HepG2 (cell line): Measurements from ENCODE around the gene STYX. TPM values are rescaled to one million over a fixed set of nuclear protein-coding genes. Genes with fewer than 3 reads are reported as not detected.

Experiments
- AHR ChIP-seq: IDR thresholded peaks from 2 replicates; pipeline ENCODE4 v1.6.1; 2018; ENCODE audit warnings: missing genetic modification reagents, missing compliant biosample characterization
- BHLHE40 ChIP-seq: IDR thresholded peaks from 2 replicates; pipeline ENCODE4 v1.6.1; 2011; ENCODE audit warnings: low read length, improper control_type of control experiment
- CCDC6 ChIP-seq: sonication (generic); formaldehyde crosslinking; IDR thresholded peaks from 2 replicates; pipeline ENCODE4 v1.8.1; 2022; ENCODE audit warnings: mild to moderate bottlenecking, missing genetic modification reagents, moderate library complexity
- ELF1 ChIP-seq: sonication (generic); formaldehyde crosslinking; IDR thresholded peaks from 2 replicates; pipeline ENCODE4 v1.4.0; 2020; ENCODE audit warnings: missing genetic modification reagents
- EP300 ChIP-seq, 3 experiments: sonication (generic) in 1 of 3; formaldehyde crosslinking in 1 of 3; IDR thresholded peaks; 2 replicates each; pipeline versions ENCODE4 v1.5.1 to v1.6.1; 2011 to 2020; ENCODE audit warnings: low read depth in 2 of 3, low read length in 2 of 3, borderline replicate concordance in 1 of 3, improper control_type of control experiment in 1 of 3, mild to moderate bottlenecking in 1 of 3, missing genetic modification reagents in 1 of 3, moderate library complexity in 1 of 3
- ESRRA ChIP-seq: sonication (generic); formaldehyde crosslinking; IDR thresholded peaks from 2 replicates; pipeline ENCODE4 v1.5.1; 2020; ENCODE audit warnings: mild to moderate bottlenecking, low read depth, missing genetic modification reagents
- FOXK1 ChIP-seq: sonication (generic); formaldehyde crosslinking; IDR thresholded peaks from 2 replicates; pipeline ENCODE4 v1.4.0; 2020; ENCODE audit warnings: low read depth, missing genetic modification reagents, borderline replicate concordance
- GABPB1 ChIP-seq: IDR thresholded peaks from 2 replicates; pipeline ENCODE4 v1.6.1; 2016; ENCODE audit warnings: mild to moderate bottlenecking, missing genetic modification reagents, moderate library complexity, missing compliant biosample characterization
- GLI4 ChIP-seq: sonication (generic); formaldehyde crosslinking; IDR thresholded peaks from 2 replicates; pipeline ENCODE4 v1.5.1; 2020; ENCODE audit warnings: missing genetic modification reagents, mild to moderate bottlenecking, moderate library complexity, borderline replicate concordance
- ISX ChIP-seq: sonication (generic); formaldehyde crosslinking; conservative IDR thresholded peaks from 2 replicates; pipeline ENCODE4 v1.5.0; 2020; ENCODE audit warnings: missing genetic modification reagents
- MAZ ChIP-seq, 2 experiments: sonication (generic) in 1 of 2; formaldehyde crosslinking in 1 of 2; IDR thresholded peaks; 2 replicates each; pipeline versions ENCODE4 v1.5.0 to v1.6.1; 2012 to 2020; ENCODE audit warnings: low read depth in 2 of 2, mild to moderate bottlenecking in 2 of 2, borderline replicate concordance in 1 of 2, improper control_type of control experiment in 1 of 2, low read length in 1 of 2, missing genetic modification reagents in 1 of 2, moderate library complexity in 1 of 2
- RFX1 ChIP-seq: fragments of 450-650 bp; IDR thresholded peaks from 2 replicates; pipeline ENCODE4 v1.6.1; 2017
- SNAI1 ChIP-seq: sonication (generic); formaldehyde crosslinking; IDR thresholded peaks from 2 replicates; pipeline ENCODE4 v1.5.0; 2020; ENCODE audit warnings: mild to moderate bottlenecking, missing genetic modification reagents, borderline replicate concordance
- SP2 ChIP-seq: sonication (generic); formaldehyde crosslinking; IDR thresholded peaks from 2 replicates; pipeline ENCODE4 v1.5.1; 2020; ENCODE audit warnings: mild to moderate bottlenecking, missing genetic modification reagents
- TAF1 ChIP-seq: sonication (generic); formaldehyde crosslinking; IDR thresholded peaks from 2 replicates; pipeline ENCODE4 v1.4.0; 2020; ENCODE audit warnings: missing genetic modification reagents
- TEAD2 ChIP-seq: sonication (generic); formaldehyde crosslinking; IDR thresholded peaks from 2 replicates; pipeline ENCODE4 v1.9.0; 2021; ENCODE audit warnings: missing genetic modification reagents
- TOPORS ChIP-seq: sonication (generic); formaldehyde crosslinking; IDR thresholded peaks from 2 replicates; pipeline ENCODE4 v1.8.0; 2023; ENCODE audit warnings: mild to moderate bottlenecking, missing genetic modification reagents
- USF2 ChIP-seq, 2 experiments: sonication (generic) in 1 of 2; formaldehyde crosslinking in 1 of 2; IDR thresholded peaks; 2 replicates each; pipeline versions ENCODE4 v1.5.1 to v1.6.1; 2011 to 2020; ENCODE audit warnings: borderline replicate concordance in 1 of 2, low read depth in 1 of 2, low read length in 1 of 2, mild to moderate bottlenecking in 1 of 2, missing genetic modification reagents in 1 of 2, moderate library complexity in 1 of 2
- ZBTB42 ChIP-seq: sonication (generic); formaldehyde crosslinking; IDR thresholded peaks from 2 replicates; pipeline ENCODE4 v1.5.0; 2020; ENCODE audit warnings: mild to moderate bottlenecking, missing genetic modification reagents
- ZFP41 ChIP-seq: sonication (generic); formaldehyde crosslinking; IDR thresholded peaks from 2 replicates; pipeline ENCODE4 v1.4.0; 2020; ENCODE audit warnings: mild to moderate bottlenecking, missing genetic modification reagents, borderline replicate concordance
- ZMYM4 ChIP-seq: sonication (generic); formaldehyde crosslinking; IDR thresholded peaks from 2 replicates; pipeline ENCODE4 v1.8.1; 2023; ENCODE audit warnings: mild to moderate bottlenecking, missing genetic modification reagents
- ZNF10 ChIP-seq: sonication (generic); formaldehyde crosslinking; IDR thresholded peaks from 2 replicates; pipeline ENCODE4 v1.4.0; 2020; ENCODE audit warnings: mild to moderate bottlenecking, low read depth, missing genetic modification reagents, borderline replicate concordance
- ZNF317 ChIP-seq: sonication (generic); formaldehyde crosslinking; IDR thresholded peaks from 2 replicates; pipeline ENCODE4 v1.5.0; 2020; ENCODE audit warnings: mild to moderate bottlenecking, missing genetic modification reagents
- ZNF350 ChIP-seq: sonication (generic); formaldehyde crosslinking; IDR thresholded peaks from 2 replicates; pipeline ENCODE4 v1.4.0; 2020; ENCODE audit warnings: mild to moderate bottlenecking, low read depth, missing genetic modification reagents, borderline replicate concordance
- ZNF768 ChIP-seq: sonication (generic); formaldehyde crosslinking; IDR thresholded peaks from 2 replicates; pipeline ENCODE4 v1.4.0; 2020; ENCODE audit warnings: missing genetic modification reagents
- ZNF790 ChIP-seq: sonication (generic); formaldehyde crosslinking; IDR thresholded peaks from 2 replicates; pipeline ENCODE4 v1.8.0; 2022; ENCODE audit warnings: missing genetic modification reagents, mild to moderate bottlenecking, borderline replicate concordance
- ZNF792 ChIP-seq: IDR thresholded peaks from 2 replicates; pipeline ENCODE4 v1.6.1; 2016
- polyA plus RNA-seq, 8 experiments: library from polyadenylated mRNA; depleted of rRNA in 3 of 8; stranded (reverse) in 7 of 8; unstranded in 1 of 8; fragments of >200 nt; fragmentation: Illumina TruSeq in 4 of 8; extraction: Trizol in 4 of 8; gene quantifications; 2 replicates each; pipeline versions ENCODE4 v1.2.1 to v1.2.3, GENCODE V29; 2011 to 2016; ENCODE audit warnings: low read depth in 4 of 8, missing spikeins in 1 of 8, mixed read lengths in 1 of 8; ENCODE audit not compliant: insufficient read depth in 1 of 8
- total RNA-seq, 5 experiments: library from RNA; depleted of rRNA; stranded (reverse); fragments of >200 nt; fragmentation: Illumina TruSeq; extraction: Trizol; gene quantifications; 2 replicates each; pipeline ENCODE4 v1.2.3, GENCODE V29; 2016; ENCODE audit warnings: low read depth in 1 of 5

The STYX gene
- total and polyA plus RNA-seq, 2 of the 13 experiments (the other 11 are each of a cell fraction or from before 2014, with no cell fraction given): 6.6 to 10.9 TPM

- TF ChIP-seq GABPB1 (CRISPR knock-in tag) (no peak; the same call in 1 of the 2 replicates), TEAD2 (CRISPR knock-in tag) (peak; percentile 49; the same call in 1 of the 2 replicates), ISX (CRISPR knock-in tag) (0 out of 2 replicates have a peak, but pooled peaks have one; percentile 18), ESRRA (CRISPR knock-in tag) (no peak), ZNF792 (0 out of 2 replicates have a peak, but pooled peaks have one; percentile 27), ZNF317 (CRISPR knock-in tag) (0 out of 2 replicates have a peak, but pooled peaks have one; percentile 10), ZNF790 (CRISPR knock-in tag) (0 out of 2 replicates have a peak, but pooled peaks have one; percentile 47), TAF1 (CRISPR knock-in tag) (0 out of 2 replicates have a peak, but pooled peaks have one; percentile 40), TOPORS (CRISPR knock-in tag) (no peak), BHLHE40 (no peak), SNAI1 (no peak), GLI4 (CRISPR knock-in tag) (peak; percentile 37; the same call in 1 of the 2 replicates), MAZ (IDR thresholded peaks at IDR 0.05; ENCODE audit: borderline replicate concordance, low read depth, low read length) (no peak), MAZ (CRISPR knock-in tag; IDR thresholded peaks at IDR 0.05; ENCODE audit: low read depth) (peak; percentile 75), EP300 (IDR thresholded peaks at IDR 0.05; ENCODE audit: low read depth in 2 of 2, low read length in 2 of 2) (no peak), EP300 (CRISPR knock-in tag; IDR thresholded peaks at IDR 0.05; ENCODE audit: borderline replicate concordance) (0 out of 2 replicates have a peak, but pooled peaks have one; percentile 21), ZNF10 (CRISPR knock-in tag) (no peak), ZFP41 (CRISPR knock-in tag) (no peak), CCDC6 (no peak), ZNF768 (0 out of 2 replicates have a peak, but pooled peaks have one; percentile 31), ZBTB42 (peak; percentile 86), ZMYM4 (CRISPR knock-in tag) (0 out of 2 replicates have a peak, but pooled peaks have one; percentile 37), SP2 (CRISPR knock-in tag) (no peak), RFX1 (no peak), FOXK1 (CRISPR knock-in tag) (peak; percentile 11; the same call in 1 of the 2 replicates), ZNF350 (CRISPR knock-in tag) (0 out of 2 replicates have a peak, but pooled peaks have one; percentile 16), ELF1 (CRISPR knock-in tag) (peak; percentile 18; the same call in 1 of the 2 replicates), USF2 (IDR thresholded peaks at IDR 0.05; ENCODE audit: low read depth, low read length) (no peak), USF2 (CRISPR knock-in tag; IDR thresholded peaks at IDR 0.05; ENCODE audit: borderline replicate concordance) (no peak), AHR (CRISPR knock-in tag) (0 out of 2 replicates have a peak, but pooled peaks have one; percentile 54)
Observed at GRCh38 chr14:52694761-52695480, 35.0 kb upstream of the STYX start (continued).
